Epidermal melanocyte (primary cell): ENCODE measurements around the gene PEPD.
A peak's percentile ranks its signal among the peaks of the same experiment; 100 is the strongest.

Experiments
- DNase-seq: peaks from one replicate; pipeline ENCODE4 v3.0.0; 2011; ENCODE audit warnings: low spot score; ENCODE audit not compliant: insufficient read length

The PEPD gene

GRCh38 chr19:33408116-33408515 is 113.5 kb downstream of the PEPD start:
- DNase-seq: no peak

GRCh38 chr19:33407716-33408115 is 113.9 kb downstream of the PEPD start:
- DNase-seq: no peak

GRCh38 chr19:33407140-33407551 is 114.4 kb downstream of the PEPD start:
- DNase-seq: no peak

- DNase-seq: peak; percentile 91
Observed at GRCh38 chr19:33406521-33407139, 115.0 kb downstream of the PEPD start.

- DNase-seq: no peak
Observed at GRCh38 chr19:33405553-33406461, 115.8 kb downstream of the PEPD start.

GRCh38 chr19:33405254-33405552 is 116.4 kb downstream of the PEPD start:
- no peak for DNase-seq

- DNase-seq: no peak
Observed at GRCh38 chr19:33404506-33405253, 116.9 kb downstream of the PEPD start.

DNA sequence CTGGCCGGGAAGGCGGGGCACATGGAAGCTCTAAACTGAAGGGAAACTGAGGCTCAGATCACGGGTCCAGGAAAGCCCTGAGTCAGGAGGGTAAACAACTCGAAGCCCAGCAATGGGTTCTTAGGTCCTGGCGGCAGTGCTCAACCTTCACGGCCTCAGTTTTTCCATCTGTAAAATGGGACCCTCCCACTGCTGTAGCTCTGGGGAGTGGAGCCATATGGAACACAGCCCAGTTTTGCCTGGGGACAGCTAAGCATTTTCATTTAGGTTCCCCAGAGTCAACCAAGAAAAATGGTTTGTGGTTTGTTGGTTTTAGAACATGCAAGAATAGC is 117.7 kb downstream of the PEPD start:
- DNase-seq: no peak

DNA sequence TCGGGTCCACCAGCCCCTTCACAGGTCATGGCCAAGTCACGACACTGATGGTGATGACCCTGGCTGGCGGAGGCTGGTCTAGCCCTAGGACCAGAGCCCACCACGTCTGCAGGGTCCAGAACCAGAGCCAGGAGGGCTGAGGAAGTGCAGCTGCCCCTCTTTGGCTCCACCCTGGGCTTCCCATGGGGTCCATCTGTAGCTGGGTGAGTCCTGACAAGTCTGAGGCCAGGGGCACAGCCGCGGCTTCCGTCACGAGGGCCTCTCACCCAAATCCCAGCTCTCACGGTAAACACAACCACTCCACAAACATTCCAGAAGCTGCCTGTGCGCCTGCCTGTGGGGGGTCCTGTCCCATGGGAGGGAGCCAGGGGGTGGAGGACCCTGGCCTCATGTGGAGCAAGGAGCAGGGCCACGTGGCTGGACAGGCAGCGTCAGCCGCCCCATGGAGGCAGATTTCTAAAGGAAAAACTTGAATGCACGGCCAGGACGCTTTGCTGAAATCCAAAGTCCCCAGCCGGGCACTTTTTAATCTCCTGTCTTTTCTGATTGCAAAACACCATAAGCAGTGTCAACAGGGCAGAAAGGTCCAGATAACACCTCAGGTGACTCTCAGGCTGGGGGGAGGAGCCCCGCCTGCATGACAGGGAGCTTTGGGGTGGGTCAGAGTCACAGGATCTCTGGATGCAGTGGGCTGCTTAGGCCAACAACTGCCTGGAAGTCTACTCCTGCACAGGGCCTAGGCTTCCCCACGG is 118.2 kb downstream of the PEPD start:
- no peak for DNase-seq

- DNase-seq: no peak
Observed at GRCh38 chr19:33402421-33403220, 119.0 kb downstream of the PEPD start.

GRCh38 chr19:33401683-33402420 is 119.7 kb downstream of the PEPD start:
- DNase-seq: no peak

DNA sequence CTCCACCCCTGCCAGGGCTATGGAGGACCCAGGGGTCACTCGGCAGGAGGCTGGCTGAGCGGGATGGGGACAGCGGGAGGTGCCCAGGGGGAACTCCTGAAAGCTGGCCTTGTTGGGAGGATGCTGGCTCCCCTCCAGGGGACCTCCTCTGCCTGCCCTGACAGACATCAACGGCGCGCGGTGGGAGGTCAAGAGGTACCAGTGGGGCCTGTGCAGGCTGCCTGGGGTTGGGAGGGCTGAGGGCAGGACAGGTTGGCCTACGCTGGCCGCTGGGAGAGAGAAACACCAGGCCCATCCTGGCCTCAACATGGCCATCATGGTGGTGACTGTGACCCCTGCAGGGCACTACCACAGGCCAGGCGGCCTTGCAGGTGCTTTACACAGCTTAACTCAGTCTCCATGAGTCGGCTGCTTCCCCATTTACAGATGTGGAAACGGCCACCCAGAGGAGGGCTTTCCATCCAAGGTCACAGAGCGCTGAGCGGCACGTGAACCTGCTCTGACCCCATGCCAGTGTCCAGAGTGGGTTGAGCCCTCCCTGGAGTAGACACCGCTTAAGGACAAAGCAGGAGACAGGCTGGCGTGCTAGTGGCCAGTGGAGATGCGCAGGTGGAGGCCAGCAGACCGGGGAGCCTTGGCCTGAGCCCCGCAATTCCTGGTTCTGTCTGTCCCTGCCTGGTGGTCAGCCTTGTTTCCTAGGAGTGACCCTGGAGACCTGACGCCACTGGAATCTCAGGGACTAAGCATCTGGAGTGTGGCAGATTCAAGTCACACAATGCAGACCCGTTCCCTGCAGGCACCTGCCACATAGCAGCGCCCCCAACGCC is 120.5 kb downstream of the PEPD start:
- DNase-seq: no peak

DNA sequence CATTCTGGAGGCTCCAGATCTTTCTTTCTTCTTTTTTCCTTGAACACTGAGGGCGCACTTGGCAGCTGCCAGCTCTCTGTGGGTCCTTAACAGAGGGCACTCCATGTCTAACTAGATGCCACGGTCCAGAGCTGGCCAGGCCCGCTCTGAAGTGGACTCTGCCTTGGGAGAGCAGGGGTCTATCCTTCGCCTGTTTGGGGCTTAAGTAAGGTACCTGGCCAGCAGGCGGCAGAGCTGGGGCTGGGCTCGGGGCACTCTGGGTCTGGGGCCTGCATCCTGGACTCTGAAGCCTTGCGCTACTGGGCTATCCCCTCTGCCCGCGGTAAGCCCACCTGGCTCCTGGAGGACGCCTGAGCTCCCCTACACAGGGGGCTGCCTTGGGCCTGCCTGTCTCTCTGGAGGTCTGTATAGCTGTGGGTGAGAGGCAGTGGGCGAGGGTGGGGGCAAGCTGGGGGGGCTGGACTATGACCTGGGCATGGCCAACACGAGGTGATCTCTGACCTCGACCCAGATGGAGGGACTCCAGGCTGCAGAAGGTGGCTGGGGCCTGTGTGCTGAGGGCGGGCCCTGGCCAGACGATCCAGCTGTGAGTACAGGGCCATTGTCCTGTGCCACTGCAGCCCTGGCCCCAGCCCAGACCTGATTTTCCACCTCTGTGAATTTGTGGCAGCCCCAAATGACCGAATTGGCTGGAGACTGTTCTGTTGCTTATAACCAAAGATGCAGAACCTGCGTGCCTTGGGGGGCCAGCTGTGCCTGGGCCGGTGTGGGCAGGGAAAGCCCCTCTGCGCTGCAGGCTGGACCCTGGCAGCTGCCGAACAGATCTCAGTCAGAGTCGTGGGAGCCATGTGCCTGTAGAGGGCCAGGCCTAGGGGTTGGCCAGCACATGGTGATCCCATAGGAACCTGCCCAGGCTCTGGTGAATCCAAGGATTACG is 121.6 kb downstream of the PEPD start:
- DNase-seq: no peak

GRCh38 chr19:33399081-33399744 is 122.4 kb downstream of the PEPD start:
- no peak for DNase-seq

DNA sequence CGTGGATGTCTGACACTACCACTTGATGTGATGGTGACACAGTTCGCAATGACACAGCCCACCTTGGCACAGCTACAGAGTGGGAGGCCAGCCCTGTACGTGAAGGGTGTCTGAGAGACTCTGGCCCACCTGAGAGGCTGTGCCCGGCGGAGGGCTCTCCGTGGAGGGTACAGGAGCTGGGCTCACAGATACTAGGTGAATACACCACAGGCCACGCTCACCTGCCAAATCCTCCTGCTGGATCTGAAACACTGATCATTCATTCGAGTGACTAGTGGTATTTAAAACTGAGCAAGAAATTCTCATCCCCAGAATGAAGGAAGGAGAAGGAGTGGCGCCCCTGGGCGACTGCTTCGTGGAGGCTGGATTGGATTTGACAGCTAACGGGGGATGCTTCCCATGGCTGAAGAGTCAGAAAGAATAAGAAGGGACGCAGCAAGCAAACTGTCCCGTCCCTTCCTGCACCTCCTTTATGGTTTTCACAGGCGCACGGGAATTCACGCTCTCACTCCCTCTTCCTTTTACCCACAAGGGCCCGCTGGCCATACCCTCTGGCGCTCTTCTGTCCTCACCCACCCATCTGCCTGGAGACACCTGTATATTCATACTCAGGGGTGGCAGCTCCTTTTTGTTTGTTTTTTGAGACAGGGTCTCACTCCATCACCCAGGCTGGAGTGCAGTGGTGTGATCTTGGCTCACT is 123.1 kb downstream of the PEPD start:
- no peak for DNase-seq

DNA sequence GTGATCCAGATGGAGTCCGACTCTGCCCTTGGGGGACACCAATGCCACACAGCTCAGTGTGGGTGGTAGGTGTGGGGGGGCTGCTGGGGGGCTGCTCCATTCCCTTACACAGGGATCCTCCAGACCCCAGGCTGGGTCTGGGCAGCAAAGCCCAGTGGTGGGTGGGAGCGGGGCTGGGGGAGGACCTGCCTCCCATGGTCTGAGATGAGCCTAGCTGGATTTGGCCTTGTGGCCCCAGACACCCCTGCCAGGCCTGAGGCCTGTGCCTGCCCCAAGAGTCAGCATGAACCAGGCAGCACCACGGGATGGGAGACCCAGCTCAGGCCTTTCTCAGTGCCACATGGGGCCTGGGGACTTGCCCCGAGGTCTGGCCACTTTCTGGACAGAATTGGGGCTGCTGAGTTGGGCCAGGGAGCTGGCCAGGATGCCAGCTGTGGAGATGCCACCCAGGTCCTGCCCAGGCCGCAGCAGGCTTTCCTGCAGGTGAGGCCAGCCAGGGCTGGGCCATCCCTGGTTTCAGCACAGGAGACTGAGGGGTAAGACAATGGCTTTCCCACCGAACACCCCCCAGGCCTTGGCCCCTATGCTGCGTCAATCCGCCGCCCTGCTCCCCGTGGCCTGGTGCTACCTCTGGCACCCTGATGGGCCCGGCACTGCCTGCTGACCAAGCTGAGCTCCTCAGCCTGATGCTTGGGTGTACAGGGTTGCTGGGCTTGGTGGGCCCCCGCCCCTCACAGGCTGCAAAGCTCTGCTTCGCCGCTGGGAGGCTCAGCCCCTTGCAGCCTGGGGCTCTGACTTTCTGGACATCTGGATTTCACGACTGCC is 123.8 kb downstream of the PEPD start:
- no peak for DNase-seq
